B cell (primary cell): Measurements from ENCODE around the gene EIF3B. TPM values are rescaled to one million over a fixed set of nuclear protein-coding genes. Genes with fewer than 3 reads are reported as not detected.

ENCODE experiments used
- ATAC-seq: fragments of 200-7000 bp; cut with Tn5 transposase; one replicate; pipeline ENCODE4 v1.10.0; 2021; ENCODE audit warnings: low read depth, mild to moderate bottlenecking, moderate number of reproducible peaks, moderate library complexity
- CTCF ChIA-PET: fragments of 350-600 bp; sonication (Branson Sonifier 250); formaldehyde crosslinking; loops from one replicate; lab custom pipeline; 2021; ENCODE audit warnings: antibody characterized with exemption, inconsistent platforms; lab: Charles Lee
- POLR2A ChIA-PET: fragments of 350-600 bp; sonication (Branson Sonifier 250); formaldehyde crosslinking; loops from one replicate; lab custom pipeline; 2021; ENCODE audit warnings: antibody characterized with exemption; lab: Charles Lee
- DNase-seq: peaks from one replicate; pipeline ENCODE4 v3.0.0; 2013
- H2AFZ ChIP-seq: 2 replicates; pipeline ENCODE4 v1.6.1; 2012; ENCODE audit warnings: mild to moderate bottlenecking, low read depth, low read length; ENCODE audit not compliant: insufficient read depth, poor library complexity, severe bottlenecking
- H3K27ac ChIP-seq, 2 donors: 1 replicate in 1 of 2; 2 replicates in 1 of 2; pipeline ENCODE4 v1.5.1; 2012 to 2013; ENCODE audit warnings: low read length in 2 of 2, mild to moderate bottlenecking in 2 of 2, moderate library complexity in 1 of 2
- H3K27me3 ChIP-seq, 4 experiments: fragments of 200-600 bp in 1 of 4; sonication (generic) in 1 of 4; replicated peaks in 1 of 4; 1 replicate in 2 of 4; 2 replicates in 2 of 4; pipeline versions ENCODE4 v1.6.1 to v1.7.0; 2013 to 2016; ENCODE audit warnings: low read length in 3 of 4, mild to moderate bottlenecking in 2 of 4, mixed read lengths in 1 of 4, moderate library complexity in 1 of 4; ENCODE audit not compliant: insufficient read depth in 4 of 4, control insufficient read depth in 3 of 4; ENCODE audit errors: control extremely low read depth in 1 of 4
- H3K36me3 ChIP-seq, 2 experiments: replicated peaks in 1 of 2; 1 replicate in 1 of 2; 2 replicates in 1 of 2; pipeline versions ENCODE4 v1.6.1 to v1.7.1; 2013; ENCODE audit warnings: low read length in 1 of 2; ENCODE audit not compliant: insufficient read depth in 2 of 2, control insufficient read depth in 1 of 2; ENCODE audit errors: control extremely low read depth in 1 of 2, extremely low read depth in 1 of 2
- H3K4me1 ChIP-seq, 2 donors: fragments of 200-600 bp in 1 of 2; sonication (generic) in 1 of 2; 1 replicate in 1 of 2; 2 replicates in 1 of 2; pipeline versions ENCODE4 v1.5.1 to v1.6.1; 2013 to 2017; ENCODE audit warnings: low read length in 2 of 2; ENCODE audit not compliant: control insufficient read depth in 2 of 2, insufficient read depth in 2 of 2
- H3K4me2 ChIP-seq: replicated peaks from 2 replicates; pipeline ENCODE3; 2012; ENCODE audit warnings: mild to moderate bottlenecking, low read depth, low read length; ENCODE audit not compliant: poor library complexity, severe bottlenecking
- H3K4me3 ChIP-seq, 5 experiments: fragments of 200-600 bp in 1 of 5; sonication (generic) in 1 of 5; 1 replicate in 3 of 5; 2 replicates in 2 of 5; pipeline versions ENCODE4 v1.5.1 to v1.7.0; 2011 to 2016; ENCODE audit warnings: low read length in 4 of 5, mild to moderate bottlenecking in 4 of 5, low read depth in 2 of 5, control low read depth in 1 of 5, moderate library complexity in 1 of 5; ENCODE audit not compliant: insufficient read depth in 1 of 5; ENCODE audit errors: control extremely low read depth in 1 of 5, extremely low read depth in 1 of 5
- H3K79me2 ChIP-seq: fragments of 200-600 bp; sonication (generic); one replicate; pipeline ENCODE4 v1.6.0; 2016; ENCODE audit warnings: low read length; ENCODE audit not compliant: control insufficient read depth, insufficient read depth
- H3K9ac ChIP-seq: fragments of 200-600 bp; sonication (generic); 2 replicates; pipeline ENCODE4 v1.6.1; 2017; ENCODE audit warnings: mild to moderate bottlenecking, low read length, moderate library complexity
- H3K9me3 ChIP-seq, 3 donors: one replicate each; pipeline versions ENCODE4 v1.6.1 to v1.7.1; 2013; ENCODE audit warnings: low read length in 2 of 3; ENCODE audit not compliant: control insufficient read depth in 2 of 3, insufficient read depth in 1 of 3; ENCODE audit errors: control extremely low read depth in 1 of 3
- H4K20me1 ChIP-seq: 2 replicates; pipeline ENCODE4 v1.6.0; 2012; ENCODE audit warnings: mild to moderate bottlenecking, low read length; ENCODE audit not compliant: insufficient read depth, control insufficient read depth, poor library complexity, severe bottlenecking
- H3K27ac Mint-ChIP-seq: one replicate; pipeline ENCODE4 v1.8.0; 2021; ENCODE audit warnings: mixed read lengths
- H3K27me3 Mint-ChIP-seq: one replicate; pipeline ENCODE4 v1.8.0; 2021; ENCODE audit warnings: mixed read lengths
- H3K4me1 Mint-ChIP-seq: one replicate; pipeline ENCODE4 v1.8.0; 2021; ENCODE audit warnings: mixed read lengths
- H3K4me3 Mint-ChIP-seq: one replicate; pipeline ENCODE4 v1.8.0; 2021; ENCODE audit warnings: mixed read lengths
- H3K9me3 Mint-ChIP-seq: one replicate; pipeline ENCODE4 v1.8.0; 2022; ENCODE audit warnings: mixed read lengths; ENCODE audit not compliant: insufficient read depth
- EZH2 ChIP-seq: IDR thresholded peaks from 2 replicates; pipeline ENCODE4 v1.6.1; 2012; ENCODE audit warnings: borderline replicate concordance, low read depth, mild to moderate bottlenecking, moderate library complexity, low read length; ENCODE audit not compliant: insufficient read depth, poor library complexity, severe bottlenecking
- WGBS: methylation state at CpG from one replicate; pipeline ENCODE4 v1.1.5; 2013; ENCODE audit warnings: missing lambda C conversion rate; ENCODE audit not compliant: insufficient coverage; 5-methylcytosine and 5-hydroxymethylcytosine counted together
- intact Hi-C: fragments of 100-400 bp; cut with micrococcal nuclease; formaldehyde crosslinking; loops from one replicate; pipeline ENCODE4 v1.10.0; 2022
- polyA plus RNA-seq: library from polyadenylated mRNA; depleted of rRNA; stranded (reverse); fragments of >200 nt; gene quantifications from 2 replicates; pipeline ENCODE4 v1.2.3, GENCODE V29; 2012
- total RNA-seq, 2 donors: library from RNA; stranded (reverse); fragments of 120-200 nt in 1 of 2; gene quantifications; 1 replicate in 1 of 2; 2 replicates in 1 of 2; pipeline versions ENCODE4 v1.2.3 to v1.2.4, GENCODE V29; 2013 to 2022
- TF ChIP-seq, protein P1 (sequence below): fragments of 200-600 bp; IDR thresholded peaks from one replicate; pipeline ENCODE4 v1.8.0; 2022; ENCODE audit warnings: antibody characterized with exemption, mild to moderate bottlenecking

The EIF3B gene
- total and polyA plus RNA-seq, 2 donors (not counting 1 experiment from before 2014, with no cell fraction given), result 69.3 to 152 TPM

- H3K4me2 ChIP-seq, result no peak overlapping the region
- peaks cover 30% of the 10 kb centered on the region for H4K20me1 ChIP-seq
- CTCF ChIA-PET, result no interaction called here
- Mint-ChIP-seq H3K4me1 (no peaks in the 10 kb centered on the region), H3K9me3 (no peaks in the 10 kb centered on the region), H3K4me3 (no peak overlapping the region), H3K27me3 (no peaks in the 10 kb centered on the region), H3K27ac (no peak overlapping the region)
- H3K9ac ChIP-seq, result no peak overlapping the region
- H3K4me1 ChIP-seq, result no peaks in the 10 kb centered on the region
- no peaks in the 10 kb centered on the region for H3K9me3 ChIP-seq
- H2AFZ ChIP-seq, result no peak overlapping the region
- ATAC-seq (no peak), DNase-seq (no peak)
- 97% methylated on average over 21 of the region's 21 CpGs for WGBS
- H3K27ac ChIP-seq, result no peak overlapping the region
- TF ChIP-seq EZH2, result no peak
- TF ChIP-seq, protein P1, sequence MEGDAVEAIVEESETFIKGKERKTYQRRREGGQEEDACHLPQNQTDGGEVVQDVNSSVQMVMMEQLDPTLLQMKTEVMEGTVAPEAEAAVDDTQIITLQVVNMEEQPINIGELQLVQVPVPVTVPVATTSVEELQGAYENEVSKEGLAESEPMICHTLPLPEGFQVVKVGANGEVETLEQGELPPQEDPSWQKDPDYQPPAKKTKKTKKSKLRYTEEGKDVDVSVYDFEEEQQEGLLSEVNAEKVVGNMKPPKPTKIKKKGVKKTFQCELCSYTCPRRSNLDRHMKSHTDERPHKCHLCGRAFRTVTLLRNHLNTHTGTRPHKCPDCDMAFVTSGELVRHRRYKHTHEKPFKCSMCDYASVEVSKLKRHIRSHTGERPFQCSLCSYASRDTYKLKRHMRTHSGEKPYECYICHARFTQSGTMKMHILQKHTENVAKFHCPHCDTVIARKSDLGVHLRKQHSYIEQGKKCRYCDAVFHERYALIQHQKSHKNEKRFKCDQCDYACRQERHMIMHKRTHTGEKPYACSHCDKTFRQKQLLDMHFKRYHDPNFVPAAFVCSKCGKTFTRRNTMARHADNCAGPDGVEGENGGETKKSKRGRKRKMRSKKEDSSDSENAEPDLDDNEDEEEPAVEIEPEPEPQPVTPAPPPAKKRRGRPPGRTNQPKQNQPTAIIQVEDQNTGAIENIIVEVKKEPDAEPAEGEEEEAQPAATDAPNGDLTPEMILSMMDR, result no peak
- peaks cover 0 to 48% of the 10 kb centered on the region in 2 experiments for H3K36me3 ChIP-seq
- H3K79me2 ChIP-seq, result peaks cover 4% of the 10 kb centered on the region
- POLR2A ChIA-PET, result no interaction called here
- intact Hi-C loops, result no loop called here
- H3K4me3 ChIP-seq, result no peak overlapping the region
- no peaks in the 10 kb centered on the region for H3K27me3 ChIP-seq
Measured at GRCh38 chr7:2381881-2382509, 27.4 kb downstream of the EIF3B start.

GRCh38 chr7:2383543-2384274, 29.1 kb downstream of the EIF3B start:
- 96% methylated on average over 28 of the region's 29 CpGs for WGBS
- TF ChIP-seq, protein P1, result no peak
- no peak for TF ChIP-seq EZH2
- Histone ChIP-seq H3K9ac (no peak overlapping the region), H3K9me3 (no peaks in the 10 kb centered on the region), H3K27ac (no peak overlapping the region), H3K4me2 (no peak overlapping the region), H3K79me2 (no peaks in the 10 kb centered on the region), H4K20me1 (peaks cover 17% of the 10 kb centered on the region), H2AFZ (no peak overlapping the region), H3K36me3 (peaks cover 0 to 39% of the 10 kb centered on the region in 2 experiments), H3K4me3 (no peak overlapping the region), H3K4me1 (no peaks in the 10 kb centered on the region), H3K27me3 (no peaks in the 10 kb centered on the region)
- ChIA-PET CTCF (no interaction called here), POLR2A (no interaction called here)
- no peak overlapping the region for H3K4me3 Mint-ChIP-seq
- intact Hi-C loops, result no loop called here
- H3K27ac Mint-ChIP-seq, result no peak overlapping the region
- no peaks in the 10 kb centered on the region for H3K9me3 Mint-ChIP-seq
- no peak for DNase-seq
- ATAC-seq, result no peak
- H3K27me3 Mint-ChIP-seq, result no peaks in the 10 kb centered on the region
- H3K4me1 Mint-ChIP-seq, result no peaks in the 10 kb centered on the region
